Spinal cord (tissue), 10 donors: ENCODE data around the gene RFX5. TPM values are rescaled to one million over a fixed set of nuclear protein-coding genes. Genes with fewer than 3 reads are reported as not detected.

Experiments
- DNase-seq, 6 donors: peaks; one replicate each; pipeline versions ENCODE4 v3.0.0 to v3.0.0-alpha.2; 2013 to 2015; ENCODE audit warnings: low spot score in 6 of 6, low read depth in 4 of 6
- H3K27ac ChIP-seq: one replicate; pipeline ENCODE4 v1.5.1; 2013; ENCODE audit warnings: low read depth, low read length, control low read depth
- H3K27me3 ChIP-seq: one replicate; pipeline ENCODE4 v1.6.1; 2013; ENCODE audit warnings: low read length; ENCODE audit not compliant: control insufficient read depth, insufficient read depth
- H3K36me3 ChIP-seq: one replicate; pipeline ENCODE4 v1.6.1; 2013; ENCODE audit warnings: low read length; ENCODE audit not compliant: control insufficient read depth, insufficient read depth
- H3K4me1 ChIP-seq: one replicate; pipeline ENCODE4 v1.6.1; 2013; ENCODE audit warnings: low read length; ENCODE audit not compliant: control insufficient read depth, insufficient read depth
- H3K4me3 ChIP-seq: one replicate; pipeline ENCODE4 v1.5.1; 2013; ENCODE audit warnings: low read depth, low read length, control low read depth
- H3K9me3 ChIP-seq: one replicate; pipeline ENCODE4 v1.6.1; 2013; ENCODE audit warnings: low read length; ENCODE audit not compliant: control insufficient read depth, insufficient read depth
- WGBS: methylation state at CpG from one replicate; pipeline ENCODE4 v1.1.5; 2013; ENCODE audit warnings: missing lambda C conversion rate; ENCODE audit not compliant: insufficient coverage; 5-methylcytosine and 5-hydroxymethylcytosine counted together
- polyA plus RNA-seq, 2 donors: library from polyadenylated mRNA; unstranded; fragments of 120-200 nt; gene quantifications; one replicate each; pipeline ENCODE4 v1.2.1, GENCODE V29; 2013; ENCODE audit not compliant: insufficient read length in 2 of 2
- total RNA-seq, 2 donors: library from RNA; depleted of rRNA in 1 of 2; stranded (reverse); fragments of 120-200 nt in 1 of 2; fragments of >200 nt in 1 of 2; gene quantifications; one replicate each; pipeline versions ENCODE4 v1.2.3 to v1.2.4, GENCODE V29; 2013 to 2014
- donor health status: healthy.

The RFX5 gene
- total and polyA plus RNA-seq, 4 donors = 36.9 to 53.1 (median 41.7) TPM

- H3K4me3 ChIP-seq = peak overlapping the region; percentile 83
- H3K36me3 ChIP-seq = peaks cover 27% of the 10 kb centered on the region
- H3K27me3 ChIP-seq = no peaks in the 10 kb centered on the region
- no peak for DNase-seq
- H3K4me1 ChIP-seq = peaks cover 9% of the 10 kb centered on the region
- no peak overlapping the region for H3K27ac ChIP-seq
- WGBS = 69% methylated on average over 2 of the region's 5 CpGs
- no peaks in the 10 kb centered on the region for H3K9me3 ChIP-seq
Measured at GRCh38 chr1:151325646-151326429, 21.2 kb downstream of the RFX5 start.

DNA sequence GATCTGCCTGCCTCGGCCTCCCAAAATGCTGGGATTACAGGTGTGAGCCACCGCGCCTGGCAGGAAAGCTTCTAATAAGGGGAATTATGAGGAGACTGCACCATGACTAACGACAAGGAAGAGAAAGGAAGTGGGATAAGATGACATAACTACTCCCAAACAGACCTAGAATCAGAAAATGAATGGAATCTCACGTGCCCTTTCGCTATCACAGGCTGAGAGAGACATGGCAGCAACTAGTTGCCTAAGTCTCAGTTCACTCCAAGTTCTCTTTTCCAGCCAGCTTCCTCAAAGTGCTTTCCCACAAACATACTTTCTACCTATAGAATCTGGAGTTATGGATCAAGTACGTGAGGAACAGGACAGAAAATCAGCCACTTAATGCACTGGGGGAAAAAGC, 21.8 kb downstream of the RFX5 start:
- no peak overlapping the region for H3K27ac ChIP-seq
- H3K4me1 ChIP-seq = peaks cover 9% of the 10 kb centered on the region
- H3K9me3 ChIP-seq = no peaks in the 10 kb centered on the region
- H3K36me3 ChIP-seq = peaks cover 28% of the 10 kb centered on the region
- H3K4me3 ChIP-seq = no peak overlapping the region
- no peak for DNase-seq
- H3K27me3 ChIP-seq = no peaks in the 10 kb centered on the region
- WGBS = 93% methylated on average over 2 of the region's 7 CpGs

DNA sequence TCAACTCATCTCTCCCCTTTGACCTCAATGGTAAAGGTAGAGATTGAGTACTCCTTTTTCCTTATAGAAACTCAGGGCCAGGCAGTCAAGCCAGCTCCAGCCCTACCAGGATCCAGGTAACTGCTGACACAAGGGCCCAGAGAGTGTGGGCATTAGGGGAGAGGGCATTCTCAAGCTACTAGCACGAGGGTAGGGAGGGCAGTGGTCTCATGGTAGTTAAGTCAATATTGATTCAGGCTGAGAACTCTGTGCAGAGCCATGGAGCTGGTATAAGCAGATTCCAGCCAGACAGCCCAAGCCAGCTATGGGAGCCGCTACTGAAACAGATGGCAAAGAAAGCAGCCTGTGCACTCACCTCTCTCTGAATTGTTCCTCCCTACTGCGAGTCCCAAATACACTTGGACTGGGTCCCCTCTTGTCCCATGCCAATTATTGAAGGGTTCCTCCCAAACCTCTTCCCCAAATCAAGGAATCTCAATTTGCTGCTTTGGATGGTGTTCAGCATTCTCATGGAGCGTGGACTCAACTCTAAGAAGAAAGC, 22.6 kb downstream of the RFX5 start:
- Histone ChIP-seq H3K9me3 (no peaks in the 10 kb centered on the region), H3K4me1 (peaks cover 9% of the 10 kb centered on the region), H3K27ac (no peak overlapping the region), H3K4me3 (no peak overlapping the region), H3K36me3 (peaks cover 33% of the 10 kb centered on the region), H3K27me3 (no peaks in the 10 kb centered on the region)
- WGBS = 93% methylated on average over 3 of the region's 4 CpGs
- no peak for DNase-seq

- Histone ChIP-seq H3K4me1 (peaks cover 4% of the 10 kb centered on the region), H3K36me3 (peaks cover 52% of the 10 kb centered on the region), H3K27ac (no peak overlapping the region), H3K9me3 (no peaks in the 10 kb centered on the region), H3K4me3 (no peak overlapping the region), H3K27me3 (no peaks in the 10 kb centered on the region)
- 100% methylated on average over 1 of the region's 3 CpGs for WGBS
- DNase-seq = no peak
Measured at GRCh38 chr1:151318975-151319374, 28.1 kb downstream of the RFX5 start.

GRCh38 chr1:151315565-151316235, 31.4 kb downstream of the RFX5 start:
- Histone ChIP-seq H3K4me3 (no peak overlapping the region), H3K36me3 (peaks cover 48% of the 10 kb centered on the region), H3K4me1 (peaks cover 13% of the 10 kb centered on the region), H3K27ac (no peak overlapping the region), H3K27me3 (no peaks in the 10 kb centered on the region), H3K9me3 (no peaks in the 10 kb centered on the region)
- no peak for DNase-seq
- 95% methylated on average over 17 of the region's 17 CpGs for whole genome bisulfite sequencing

GRCh38 chr1:151314137-151314875, 32.7 kb downstream of the RFX5 start:
- H3K4me3 ChIP-seq = no peak overlapping the region

DNA sequence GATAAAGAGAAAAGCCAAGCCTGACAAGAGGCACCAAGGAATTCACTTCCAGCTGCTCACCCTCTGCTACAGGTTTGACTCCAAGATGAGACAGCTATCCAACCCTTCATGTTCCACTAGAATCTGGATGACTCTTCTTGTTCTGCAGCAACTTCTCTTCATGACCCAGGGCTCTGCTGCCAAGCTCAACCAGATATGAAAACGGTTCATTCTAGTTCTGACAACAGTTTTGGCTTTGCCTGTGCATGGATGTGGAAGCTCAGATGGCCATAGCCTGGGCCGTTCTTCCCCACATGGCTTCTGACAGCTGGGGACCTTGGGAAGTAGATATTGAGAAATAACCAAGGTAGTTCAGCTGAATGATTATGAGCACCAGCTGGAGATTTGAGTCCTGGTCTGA, 33.6 kb downstream of the RFX5 start:
- H3K4me1 ChIP-seq = peaks cover 22% of the 10 kb centered on the region
- no peak for DNase-seq
- peaks cover 47% of the 10 kb centered on the region for H3K36me3 ChIP-seq
- H3K9me3 ChIP-seq = no peaks in the 10 kb centered on the region
- 80% methylated on average over 1 of the region's 2 CpGs for WGBS
- no peaks in the 10 kb centered on the region for H3K27me3 ChIP-seq
- H3K27ac ChIP-seq = peak overlapping the region; percentile 60
- H3K4me3 ChIP-seq = no peak overlapping the region

More at GRCh38 chr1:151314137-151314875, 32.7 kb downstream of the RFX5 start:
- WGBS = no CpG with 5 or more reads among the region's 3 CpGs
- Histone ChIP-seq H3K27ac (peak overlapping the region; percentile 60), H3K4me1 (peaks cover 22% of the 10 kb centered on the region), H3K27me3 (no peaks in the 10 kb centered on the region), H3K36me3 (peaks cover 48% of the 10 kb centered on the region), H3K9me3 (no peaks in the 10 kb centered on the region)
- DNase-seq = peak in 3 of 6 donors; percentile 26 to 84 (median 30)

GRCh38 chr1:151312826-151313225, 34.2 kb downstream of the RFX5 start:
- Histone ChIP-seq H3K9me3 (no peaks in the 10 kb centered on the region), H3K36me3 (peaks cover 52% of the 10 kb centered on the region), H3K27me3 (no peaks in the 10 kb centered on the region), H3K4me3 (no peak overlapping the region), H3K4me1 (peaks cover 22% of the 10 kb centered on the region), H3K27ac (peak overlapping the region; percentile 18)
- DNase-seq = no peak
- WGBS = 92% methylated on average over 6 of the region's 8 CpGs

DNA sequence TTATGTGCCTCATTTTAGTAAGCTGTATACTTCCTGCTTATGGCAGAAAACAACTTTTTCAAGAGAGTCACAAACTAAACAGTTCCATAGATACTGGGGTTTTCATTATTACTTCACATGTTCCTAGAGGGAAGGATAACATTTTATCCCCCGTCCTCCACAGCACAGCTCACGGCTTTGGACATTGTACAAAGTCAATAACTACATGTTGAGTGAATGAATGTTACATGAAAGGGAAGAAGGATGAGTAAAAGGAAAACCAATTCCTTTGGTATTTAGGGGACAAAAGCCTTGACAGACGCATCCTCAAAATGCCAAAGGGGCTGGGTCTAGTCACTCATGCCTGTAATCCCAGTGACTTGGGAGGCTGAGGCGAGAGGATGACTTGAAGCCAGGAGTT, 34.6 kb downstream of the RFX5 start:
- peaks cover 52% of the 10 kb centered on the region for H3K36me3 ChIP-seq
- no peaks in the 10 kb centered on the region for H3K27me3 ChIP-seq
- H3K4me3 ChIP-seq = no peak overlapping the region
- H3K27ac ChIP-seq = peak overlapping the region; percentile 18
- peaks cover 22% of the 10 kb centered on the region for H3K4me1 ChIP-seq
- no peak for DNase-seq
- no peaks in the 10 kb centered on the region for H3K9me3 ChIP-seq
- 86% methylated on average over 2 of the region's 4 CpGs for WGBS
